Islet precursor cell (in vitro differentiated cells): Measurements from ENCODE around the gene ROR2.

Source experiments
- DNase-seq: peaks from one replicate; pipeline ENCODE4 v3.0.0-alpha.2; 2018

Gene ROR2

DNA sequence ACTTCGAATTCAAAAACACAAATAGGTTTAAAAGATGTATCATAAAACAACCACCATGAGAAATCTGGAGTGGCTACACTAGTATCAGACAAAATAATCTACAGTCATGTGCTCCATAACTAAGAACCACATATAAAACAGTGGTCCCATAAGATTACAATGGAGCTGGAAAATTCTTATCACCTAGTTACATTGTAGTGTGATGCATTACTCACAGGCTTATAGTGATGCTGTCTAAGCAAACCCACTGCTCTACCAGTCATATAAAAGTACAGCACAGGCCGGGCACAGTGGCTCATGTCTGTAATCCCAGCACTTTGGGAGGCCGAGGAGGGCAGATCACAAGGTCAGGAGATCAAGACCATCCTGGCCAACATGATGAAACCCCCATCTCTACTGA lies 160.1 kb downstream of the ROR2 start:
- no peak for DNase-seq

DNA sequence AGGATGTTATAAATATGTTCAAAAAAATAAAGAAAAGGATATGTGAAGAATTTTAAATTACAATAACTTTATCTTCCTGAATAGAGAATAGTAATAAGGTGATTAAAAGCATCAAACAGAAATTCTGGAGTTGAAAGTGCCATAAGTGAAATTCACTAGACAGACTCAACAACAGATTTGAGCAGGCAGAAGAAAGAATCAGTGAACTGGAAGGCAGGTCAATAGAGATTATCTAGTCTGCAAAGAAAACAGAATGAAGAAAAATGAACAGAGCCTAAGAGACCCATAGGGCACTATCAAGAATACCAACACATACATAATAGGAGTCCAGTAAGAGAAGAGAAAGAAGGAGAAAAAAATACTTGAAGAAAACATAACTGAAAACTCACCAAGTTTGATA lies 162.1 kb downstream of the ROR2 start:
- DNase-seq: no peak

DNA sequence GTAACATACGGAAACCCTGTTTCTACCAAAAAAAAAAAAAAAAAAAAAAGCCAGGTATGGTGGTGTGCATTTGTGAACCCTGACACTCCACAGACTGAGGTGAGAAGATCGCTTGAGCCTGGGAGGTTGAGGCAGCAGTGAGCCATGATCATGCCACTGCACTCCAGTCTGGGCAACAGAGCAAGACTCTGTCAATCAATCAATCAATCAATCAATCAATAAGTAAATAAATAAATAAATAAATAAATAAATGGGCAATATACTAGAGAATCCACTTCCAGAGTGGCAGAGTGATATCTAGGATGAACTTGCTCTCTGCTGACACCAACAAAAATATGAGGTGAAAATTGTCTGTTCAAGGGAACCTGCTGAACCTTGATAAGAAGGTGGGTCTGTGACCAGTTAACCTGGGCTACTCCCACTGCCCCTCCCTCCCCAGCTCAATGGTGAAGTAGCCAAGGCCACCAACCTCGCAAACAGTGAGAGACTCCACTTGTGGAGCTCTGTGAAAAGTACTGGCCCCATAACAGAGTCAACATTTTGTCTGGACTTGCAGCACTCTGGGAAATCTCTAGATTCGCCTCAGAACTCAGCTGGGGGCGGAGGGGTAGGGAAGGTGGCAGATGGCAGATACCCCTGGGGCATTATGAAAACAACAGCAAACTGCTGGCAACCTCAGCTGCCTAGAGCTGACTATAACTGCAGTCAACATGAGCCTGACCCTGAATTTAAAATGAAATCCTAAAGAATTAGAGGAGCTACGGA lies 163.7 kb downstream of the ROR2 start:
- DNase-seq: peak; percentile 33

DNA sequence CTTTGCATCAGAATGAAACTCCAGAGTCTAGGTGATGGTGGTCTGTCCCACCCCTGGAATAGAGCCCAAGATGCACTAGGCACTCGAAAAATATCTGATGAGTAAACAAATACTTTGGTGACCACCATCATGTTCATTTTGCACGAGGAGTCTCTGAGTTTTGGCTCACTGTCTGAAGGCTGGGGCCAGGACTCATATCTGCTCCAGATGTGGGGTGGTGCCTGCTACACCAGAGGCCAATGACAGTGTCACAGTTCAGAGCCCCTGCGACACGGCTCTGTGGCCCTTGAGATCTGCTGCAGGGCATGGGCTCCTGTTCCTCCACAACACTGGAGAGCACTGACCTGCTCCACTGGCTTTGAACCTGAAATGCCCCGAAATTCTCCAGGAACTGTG lies 164.6 kb downstream of the ROR2 start:
- DNase-seq: peak; percentile 38

DNA sequence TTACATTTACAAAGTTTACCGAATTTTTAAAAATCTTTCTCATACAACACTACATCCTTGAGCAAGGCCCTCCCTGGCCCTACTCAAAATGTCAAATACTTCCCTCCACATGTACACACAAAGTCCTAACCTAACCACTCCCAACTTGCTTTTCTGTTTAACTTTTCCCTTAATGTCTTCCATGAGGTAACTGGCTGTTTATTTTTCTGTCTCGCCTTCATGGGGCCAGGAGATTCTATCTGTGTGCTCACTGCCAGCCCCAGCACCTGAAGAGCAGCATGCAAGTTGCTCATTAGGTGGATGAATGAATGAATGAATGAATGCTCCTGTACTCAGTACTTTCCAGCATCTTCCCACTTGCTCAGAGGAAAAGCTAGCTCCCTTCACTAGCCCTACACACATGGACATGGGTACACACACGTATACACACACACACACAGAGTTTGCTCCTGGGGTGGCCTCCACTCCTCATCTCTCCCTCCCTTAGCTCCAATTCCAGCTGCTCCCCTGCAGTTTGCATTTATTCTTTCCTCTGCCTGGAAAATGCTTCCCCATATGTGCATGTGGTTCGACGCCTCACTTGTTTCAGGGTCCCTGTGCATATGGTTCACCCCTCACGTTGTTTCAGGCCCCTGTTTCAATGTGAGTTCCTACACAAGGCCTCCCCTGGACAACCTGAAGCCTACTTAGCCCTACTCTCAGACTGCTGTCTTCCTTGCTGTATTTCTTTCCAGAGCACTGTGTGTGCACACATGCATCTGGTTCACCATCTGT lies 165.2 kb downstream of the ROR2 start:
- peak; percentile 19 for DNase-seq

DNA sequence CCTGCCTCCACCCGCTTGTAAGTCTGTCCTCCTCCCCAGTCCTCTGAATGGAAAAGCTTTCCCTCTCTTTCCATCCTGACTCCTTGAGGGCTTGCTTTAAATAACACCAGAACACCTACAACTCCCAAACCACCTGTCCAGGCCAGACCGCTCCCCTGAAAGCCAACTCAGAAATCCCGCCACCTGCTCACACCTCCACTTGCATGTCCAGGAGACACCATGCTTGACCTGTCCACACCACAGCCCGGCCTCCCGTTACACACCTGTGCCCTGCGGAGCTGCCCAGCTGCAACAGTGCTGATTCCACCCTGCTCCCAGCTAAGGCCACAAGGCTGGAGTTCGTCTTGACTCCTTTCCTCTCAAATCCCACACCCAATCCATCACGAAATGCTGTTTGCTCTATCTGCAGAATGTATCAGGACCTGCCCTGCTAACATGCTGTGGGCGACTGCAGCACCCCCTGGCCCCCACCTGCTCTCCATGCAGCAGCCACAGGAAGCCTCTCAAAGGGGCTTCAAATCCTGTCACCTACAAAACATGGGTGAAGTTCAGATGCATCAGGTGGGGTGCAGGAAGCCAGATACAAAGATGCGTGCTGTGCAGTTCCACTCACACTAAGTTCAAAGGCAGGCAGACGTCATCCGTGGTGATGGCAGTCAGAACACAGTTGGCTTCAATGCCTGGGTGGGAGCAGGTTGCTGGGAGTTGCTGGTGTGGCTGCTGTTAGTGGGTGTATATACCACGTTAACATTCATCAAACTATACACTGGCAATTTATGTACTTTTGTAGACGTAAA lies 166.0 kb downstream of the ROR2 start:
- peak; percentile 50 for DNase-seq

DNA sequence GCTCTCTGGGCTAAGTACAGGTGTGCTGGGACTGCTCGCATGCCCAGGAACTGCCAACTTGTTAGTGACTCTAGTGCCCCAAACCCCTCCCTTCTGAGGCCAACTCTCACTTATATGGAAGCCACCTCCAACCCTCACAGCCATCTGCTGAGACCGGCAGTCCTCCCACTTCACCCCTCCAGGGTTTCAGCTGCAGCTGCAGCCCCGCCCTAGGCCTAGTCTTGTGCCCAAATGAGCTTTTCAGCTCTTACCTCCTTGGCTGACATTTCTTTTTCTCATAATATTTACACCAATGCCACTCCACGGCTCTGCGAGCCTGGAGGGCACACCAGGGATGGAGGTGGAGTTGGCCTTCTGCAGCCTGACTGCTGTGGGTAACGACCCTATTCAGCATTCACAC lies 166.6 kb downstream of the ROR2 start:
- no peak for DNase-seq

DNA sequence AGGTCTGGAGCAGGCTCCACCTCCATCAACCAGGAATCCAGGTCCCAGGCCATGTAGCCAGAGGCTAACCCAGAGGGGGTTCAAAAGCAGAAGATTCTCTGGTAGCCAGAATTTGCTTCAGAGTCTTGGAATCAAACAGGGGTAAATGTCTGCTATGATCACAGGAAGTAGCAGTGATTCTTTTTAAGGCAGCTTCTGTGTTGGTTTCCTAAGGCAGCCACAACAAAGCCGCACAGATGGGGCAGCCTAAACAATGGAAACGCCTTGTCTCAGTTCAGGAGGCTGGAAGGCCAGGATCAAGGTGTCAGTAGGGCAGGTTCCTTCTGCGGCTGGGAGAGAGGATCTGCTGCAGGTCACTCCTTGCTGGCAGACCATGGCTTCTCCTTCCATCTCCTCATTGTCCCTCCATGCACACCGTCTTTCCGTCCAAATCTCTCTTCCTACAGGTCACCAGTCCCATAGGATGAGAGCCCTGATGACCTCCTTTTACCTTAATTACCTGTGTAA lies 167.3 kb downstream of the ROR2 start:
- peak; percentile 38 for DNase-seq

DNA sequence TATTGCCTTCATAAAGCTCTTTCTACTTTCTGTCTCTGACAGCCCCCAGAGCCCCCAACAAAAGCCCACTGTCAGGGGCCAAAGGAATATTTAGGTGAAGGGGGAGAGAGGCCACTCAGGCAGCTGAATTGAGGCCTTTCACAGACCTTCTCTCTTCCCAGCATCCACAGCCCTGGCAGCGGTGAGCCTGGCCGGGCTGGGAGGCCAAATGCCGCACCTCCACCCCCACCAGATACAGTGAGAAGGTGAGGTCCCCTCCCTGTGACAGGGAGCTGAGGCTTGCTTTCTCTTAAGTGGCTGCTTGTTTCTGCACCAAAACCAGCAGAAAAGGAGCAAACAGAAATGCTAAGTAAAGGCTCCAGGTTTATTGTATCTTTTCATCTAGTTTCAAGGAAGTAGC lies 168.1 kb downstream of the ROR2 start:
- peak; percentile 51 for DNase-seq

DNA sequence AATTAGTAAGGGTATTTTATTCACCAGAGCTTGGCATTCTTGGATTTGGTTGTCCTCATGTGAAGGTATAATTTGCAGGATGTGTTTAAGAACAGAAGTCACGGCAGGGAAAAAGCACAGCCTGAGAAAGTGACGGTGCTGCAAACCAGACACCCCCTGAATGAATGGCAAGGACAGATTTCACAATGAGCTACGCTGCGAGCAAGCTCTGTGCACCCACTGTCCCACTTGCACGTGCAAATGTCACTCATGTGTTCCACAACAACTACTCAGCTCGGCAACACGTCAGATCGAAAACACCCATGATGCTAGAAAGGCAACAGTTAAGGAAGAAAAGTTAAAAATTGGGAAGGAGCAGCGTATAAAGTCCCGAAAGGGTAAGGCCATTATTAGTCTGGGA lies 168.9 kb downstream of the ROR2 start:
- peak; percentile 22 for DNase-seq

DNA sequence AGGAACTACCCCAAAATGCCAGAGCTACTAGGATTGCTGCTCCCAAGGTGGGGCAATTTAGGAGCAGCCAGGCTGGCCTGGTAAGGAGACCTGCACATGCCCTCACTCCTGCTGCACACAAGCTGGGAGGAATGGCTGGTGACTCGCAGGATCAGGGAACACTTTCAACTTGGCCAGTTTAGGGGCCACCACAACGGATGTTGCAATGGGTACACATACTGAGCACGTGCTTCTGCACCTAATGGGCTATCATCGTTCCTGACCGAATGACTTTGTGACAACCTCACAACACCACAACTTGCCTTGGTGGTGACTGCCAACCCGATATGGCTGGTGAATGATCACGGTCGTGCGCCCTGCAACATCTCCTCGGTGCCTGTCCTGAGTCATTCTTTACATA lies 172.0 kb downstream of the ROR2 start:
- DNase-seq: peak; percentile 43

DNA sequence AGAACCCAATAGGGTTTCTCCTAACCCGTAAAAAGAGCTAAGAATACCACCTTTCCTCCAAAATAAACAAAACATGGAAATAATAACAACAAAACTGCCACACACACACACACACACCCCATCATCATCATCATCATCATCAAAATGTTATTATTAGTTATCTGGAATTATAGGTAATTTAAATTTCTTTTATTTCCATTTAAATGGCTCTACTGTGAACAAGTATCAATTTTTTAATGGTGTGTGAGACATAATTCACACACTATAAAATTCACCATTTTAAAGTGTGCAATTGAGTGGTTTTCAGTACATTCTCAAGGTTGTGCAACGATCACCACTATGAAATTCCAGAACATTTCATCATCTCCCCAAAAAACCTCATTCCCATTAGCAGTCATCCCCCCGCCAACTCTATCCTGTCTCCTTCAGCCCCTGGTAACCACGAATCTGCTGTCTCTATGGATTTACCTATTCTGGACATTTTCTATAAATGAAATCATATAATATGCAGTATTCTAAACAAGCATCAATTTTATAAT lies 172.7 kb downstream of the ROR2 start:
- no peak for DNase-seq

DNA sequence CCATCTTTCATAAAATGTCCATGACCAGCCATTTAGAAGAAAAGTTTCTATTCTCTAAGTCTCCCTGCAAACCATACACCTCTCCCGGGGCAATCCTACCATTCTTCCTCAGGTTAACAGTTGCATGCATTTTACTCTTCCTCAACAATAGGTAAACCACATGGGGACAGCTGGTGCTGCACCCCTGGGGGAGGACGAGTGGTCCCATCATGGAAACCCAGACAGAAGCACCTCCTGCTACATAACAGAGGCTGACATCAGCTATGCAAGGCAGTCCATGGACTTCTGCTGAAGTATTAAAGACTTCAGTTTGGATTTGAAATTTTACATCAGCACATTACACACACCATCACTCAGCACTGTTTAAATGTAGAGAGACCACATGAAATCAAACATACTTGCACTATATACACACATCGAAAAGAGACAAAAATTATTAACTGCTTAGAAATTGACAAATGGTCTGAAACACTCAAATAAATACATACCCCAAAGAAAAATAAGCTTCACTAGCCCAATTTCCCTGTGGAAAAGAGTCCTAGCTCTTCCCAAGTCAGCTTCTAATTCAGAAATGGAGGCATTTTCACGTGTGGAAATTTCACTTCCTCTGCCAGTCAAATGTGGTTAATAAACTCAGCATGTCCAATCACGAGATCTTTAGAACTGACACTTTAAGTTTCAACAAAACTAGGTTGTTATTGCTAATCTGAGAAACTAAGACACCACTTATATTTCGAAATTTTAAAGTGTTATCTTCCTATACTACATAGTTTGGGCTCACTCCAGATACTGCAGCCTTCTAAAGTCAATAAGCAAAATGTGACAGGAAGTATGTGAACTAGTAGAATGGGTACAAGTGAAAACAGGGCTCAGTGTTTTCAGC lies 173.4 kb downstream of the ROR2 start:
- peak; percentile 14 for DNase-seq

DNA sequence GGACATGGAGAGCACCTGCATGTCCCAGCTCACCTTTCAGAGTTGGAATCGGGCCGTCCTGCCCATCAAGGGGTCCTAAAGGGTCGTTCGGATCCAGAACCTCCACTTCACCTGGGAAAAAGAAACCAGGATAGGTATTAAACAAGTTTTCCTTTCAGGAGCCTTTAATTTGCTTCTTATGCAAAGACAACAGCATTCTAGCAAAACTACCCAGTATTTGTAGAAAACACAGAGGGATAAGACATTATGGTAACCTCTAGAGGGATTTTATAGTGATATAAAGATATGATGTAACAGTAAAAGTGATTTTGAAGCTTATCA lies 174.4 kb downstream of the ROR2 start:
- no peak for DNase-seq

DNA sequence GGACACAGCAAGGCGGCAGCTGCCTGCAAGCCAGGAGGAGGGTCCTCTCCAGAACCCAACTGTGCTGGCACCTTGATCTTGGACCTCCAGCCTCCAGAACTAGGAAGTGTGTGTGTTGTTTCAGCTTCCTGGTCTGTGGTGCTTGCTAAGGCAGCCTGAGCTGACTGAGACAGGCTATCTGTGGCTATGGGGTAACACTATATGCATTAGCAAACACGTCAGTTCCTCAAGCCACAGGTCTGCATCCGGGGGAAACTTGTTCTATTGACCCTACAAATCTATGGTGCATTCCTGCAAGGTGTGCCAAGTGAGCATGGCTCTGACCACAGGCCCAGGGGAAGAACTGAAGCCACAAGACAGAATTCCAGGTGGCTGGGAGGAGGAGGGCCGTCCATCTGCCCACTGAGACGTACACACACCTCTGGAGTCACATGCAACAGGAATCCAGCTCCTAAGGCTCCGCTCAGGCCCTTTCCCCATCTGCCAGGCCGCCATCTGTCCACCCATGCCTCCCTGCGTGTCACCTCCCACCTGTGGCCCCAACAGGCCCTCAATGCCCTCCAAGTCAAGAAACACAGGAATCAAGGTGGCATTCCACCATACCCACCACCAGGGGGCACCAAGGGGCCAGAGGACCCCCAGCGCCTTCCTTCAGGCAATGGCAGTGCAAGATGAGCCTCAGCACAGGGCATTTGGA lies 174.9 kb downstream of the ROR2 start:
- peak; percentile 85 for DNase-seq

DNA sequence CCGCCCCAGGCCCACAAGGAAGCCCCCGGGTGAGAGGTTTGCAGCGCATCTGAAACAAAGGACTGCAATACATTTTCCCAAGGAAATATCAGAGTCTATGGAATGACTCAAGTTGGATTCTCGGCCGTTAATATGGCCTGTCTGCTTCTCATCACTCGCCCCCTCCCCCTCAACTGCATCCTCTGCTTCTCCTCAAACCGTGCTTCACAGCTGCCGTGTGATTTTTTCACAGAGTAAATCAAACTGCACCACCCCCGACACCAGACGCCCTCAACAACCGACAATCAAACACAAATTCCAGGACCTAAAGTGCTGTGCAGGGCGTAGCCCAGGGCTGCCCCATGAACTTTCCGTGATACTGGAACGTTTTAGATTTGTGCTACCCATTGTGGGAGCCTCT lies 176.9 kb downstream of the ROR2 start:
- no peak for DNase-seq

DNA sequence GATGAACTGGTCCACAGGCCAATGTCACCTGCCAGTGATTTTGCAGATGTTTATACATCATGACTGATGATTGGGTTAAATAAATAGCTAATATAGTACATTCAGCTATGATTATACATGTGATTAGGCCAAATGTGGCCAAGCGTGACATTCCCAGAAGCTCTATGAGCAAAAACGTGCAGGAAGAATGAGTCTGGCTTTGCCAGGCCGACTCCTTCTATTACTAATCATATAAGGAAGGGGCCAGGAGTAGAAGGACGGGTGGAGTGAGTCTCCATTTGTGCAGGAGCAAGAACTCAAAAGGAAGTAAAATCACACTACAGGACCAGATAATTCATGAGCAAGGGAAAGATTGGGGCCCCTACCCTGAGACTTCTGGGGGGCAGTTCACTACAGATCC lies 178.2 kb downstream of the ROR2 start:
- DNase-seq: no peak

DNA sequence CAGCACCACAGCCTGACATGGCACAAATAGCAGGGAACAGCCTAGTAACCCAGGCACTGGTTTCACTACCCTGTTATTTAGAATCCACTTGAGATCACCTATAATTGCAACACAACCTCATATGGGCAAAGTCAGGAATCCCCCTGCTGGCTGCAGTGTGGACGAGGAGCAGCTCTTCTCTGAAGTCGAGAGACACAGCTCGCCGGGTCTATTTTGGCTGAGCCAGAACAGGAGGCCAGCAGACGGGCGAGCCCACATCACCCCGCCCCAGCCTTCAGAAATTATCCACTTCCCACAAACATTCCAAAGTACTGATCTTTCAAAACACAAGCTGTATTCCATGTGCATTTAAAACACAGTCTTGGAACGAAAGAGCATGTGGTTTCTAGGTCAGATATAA lies 179.0 kb downstream of the ROR2 start:
- DNase-seq: peak; percentile 76

DNA sequence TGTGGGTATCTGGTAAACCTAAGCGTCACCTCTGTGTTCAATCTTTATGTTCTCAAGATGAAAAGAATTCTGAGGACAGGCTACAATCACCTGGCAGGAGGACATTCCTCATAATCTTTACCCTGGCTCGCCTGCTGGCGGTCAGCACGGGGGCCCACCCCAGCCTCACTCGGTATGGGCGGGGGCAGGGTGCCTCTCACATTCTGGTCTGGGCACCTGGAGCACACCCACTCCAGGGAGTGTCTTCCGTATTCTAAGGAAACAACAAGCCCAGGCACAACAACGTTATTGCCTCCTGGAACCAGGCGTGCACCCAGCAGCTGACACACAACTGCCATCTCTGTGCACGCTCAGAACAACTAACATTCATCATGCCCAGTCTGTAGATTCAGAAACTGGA lies 179.8 kb downstream of the ROR2 start:
- DNase-seq: peak; percentile 21

DNA sequence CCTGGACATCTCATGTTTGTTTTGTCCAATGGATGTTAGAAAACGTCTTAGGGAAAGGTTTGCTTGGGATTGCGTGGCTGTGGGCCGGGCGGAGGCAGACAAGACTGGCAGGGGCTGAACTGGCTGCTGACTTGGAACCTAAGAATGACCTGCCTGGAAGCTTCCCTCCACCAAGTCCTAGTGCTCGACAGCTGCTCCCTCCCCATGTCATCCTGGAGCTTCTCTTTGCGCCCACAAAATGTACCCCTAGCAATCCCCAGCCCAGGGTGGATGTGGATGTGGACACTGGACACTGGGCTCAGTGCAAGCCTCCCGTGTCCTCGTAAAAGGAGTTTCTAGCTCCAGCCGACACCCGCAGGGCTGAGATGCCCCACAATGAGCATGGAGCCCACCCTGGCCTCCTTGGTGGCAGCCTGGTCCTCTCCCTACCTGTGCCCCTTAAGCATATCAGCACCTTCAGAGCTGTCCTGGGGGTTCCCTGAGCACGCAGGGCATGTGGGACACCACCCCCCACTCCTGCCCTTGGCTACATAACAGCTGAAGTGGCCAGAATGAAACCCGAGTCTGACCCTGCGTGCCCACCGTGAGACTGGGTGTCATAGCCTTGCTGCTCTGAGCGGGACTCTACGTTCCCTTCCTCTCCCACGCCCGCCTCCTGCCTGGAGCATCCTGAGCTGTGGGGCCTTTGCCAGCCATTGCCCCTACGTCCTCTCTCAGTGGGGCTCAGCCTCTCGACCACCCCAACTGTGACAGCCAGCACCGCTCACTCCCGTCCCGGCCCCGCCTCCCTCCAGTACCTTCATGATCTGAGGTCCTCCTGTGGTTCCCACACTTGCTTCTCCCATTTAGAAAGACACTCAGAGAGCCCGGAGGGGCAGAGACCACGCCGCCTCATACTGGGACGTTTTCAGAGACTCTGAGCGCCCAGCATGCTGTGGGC lies 180.8 kb downstream of the ROR2 start:
- DNase-seq: peak; percentile 37
